ENCODE results near the gene KCNG2. TPM values are rescaled to one million over a fixed set of nuclear protein-coding genes. Genes with fewer than 3 reads are reported as not detected.

The KCNG2 gene
- total RNA-seq, 2 experiments from 2014 or later = not detected

GRCh38 chr18:79784071-79784913, 13.4 kb upstream of the KCNG2 start:
- ChIA-PET CTCF (ENCODE audit: unreplicated experiment) (no interaction called here), POLR2A (no interaction called here)
- BruUV-seq (replicated peaks) = no TSS peak

DNA sequence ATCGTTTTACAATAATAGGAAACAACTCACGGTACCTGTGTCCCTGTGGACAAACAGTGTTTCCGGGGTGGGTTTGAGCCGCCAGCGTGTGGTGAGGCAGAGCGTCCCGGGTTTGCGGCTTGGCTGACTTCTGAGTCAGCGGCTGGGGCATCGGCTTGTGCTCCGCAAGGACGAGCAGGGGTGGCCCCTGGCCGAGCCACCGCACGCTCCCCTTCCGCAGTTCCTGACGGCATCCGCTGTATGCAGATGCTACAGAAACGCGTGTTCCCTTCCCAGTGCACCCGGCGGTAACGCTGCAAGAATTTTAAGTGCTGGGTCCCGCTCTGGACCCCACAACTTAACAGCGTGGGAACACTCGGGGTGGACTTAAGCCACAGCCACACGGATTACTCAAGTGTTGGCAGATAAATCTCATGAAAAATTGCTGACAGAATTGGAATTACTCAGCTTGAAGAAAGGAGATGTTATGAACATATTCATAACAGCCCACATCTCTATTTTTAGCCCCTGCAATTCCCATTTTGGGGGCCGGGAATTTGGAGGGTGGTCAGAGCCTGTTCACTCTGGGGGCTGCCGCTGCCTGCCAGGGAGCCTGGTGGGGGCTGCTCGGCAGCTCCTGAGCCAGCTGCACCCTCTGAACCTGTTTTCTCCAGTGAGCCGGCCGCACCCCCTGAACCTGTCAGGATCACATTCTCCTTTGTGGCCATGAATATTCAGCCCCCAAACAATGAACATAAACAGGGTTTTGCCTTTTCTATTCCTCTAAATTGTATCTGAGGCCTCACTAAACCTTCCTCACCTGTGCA, 12.6 kb upstream of the KCNG2 start:
- no peak overlapping the region for H2AFZ ChIP-seq (ENCODE audit: low read length)
- H3K36me3 ChIP-seq (ENCODE audit: insufficient read depth, low read length) = no peaks in the 10 kb centered on the region
- intact Hi-C loops (cut with micrococcal nuclease; ENCODE audit: unreplicated experiment) = no loop called here
- no peaks in the 10 kb centered on the region for H3K4me1 ChIP-seq (ENCODE audit: insufficient read depth, low read length, poor library complexity, severe bottlenecking)
- H3K9me2 ChIP-seq (ENCODE audit: insufficient read depth, low read length) = no peaks in the 10 kb centered on the region
- TF ChIP-seq, protein P1, sequence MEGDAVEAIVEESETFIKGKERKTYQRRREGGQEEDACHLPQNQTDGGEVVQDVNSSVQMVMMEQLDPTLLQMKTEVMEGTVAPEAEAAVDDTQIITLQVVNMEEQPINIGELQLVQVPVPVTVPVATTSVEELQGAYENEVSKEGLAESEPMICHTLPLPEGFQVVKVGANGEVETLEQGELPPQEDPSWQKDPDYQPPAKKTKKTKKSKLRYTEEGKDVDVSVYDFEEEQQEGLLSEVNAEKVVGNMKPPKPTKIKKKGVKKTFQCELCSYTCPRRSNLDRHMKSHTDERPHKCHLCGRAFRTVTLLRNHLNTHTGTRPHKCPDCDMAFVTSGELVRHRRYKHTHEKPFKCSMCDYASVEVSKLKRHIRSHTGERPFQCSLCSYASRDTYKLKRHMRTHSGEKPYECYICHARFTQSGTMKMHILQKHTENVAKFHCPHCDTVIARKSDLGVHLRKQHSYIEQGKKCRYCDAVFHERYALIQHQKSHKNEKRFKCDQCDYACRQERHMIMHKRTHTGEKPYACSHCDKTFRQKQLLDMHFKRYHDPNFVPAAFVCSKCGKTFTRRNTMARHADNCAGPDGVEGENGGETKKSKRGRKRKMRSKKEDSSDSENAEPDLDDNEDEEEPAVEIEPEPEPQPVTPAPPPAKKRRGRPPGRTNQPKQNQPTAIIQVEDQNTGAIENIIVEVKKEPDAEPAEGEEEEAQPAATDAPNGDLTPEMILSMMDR (conservative IDR thresholded peaks at IDR 0.05; ENCODE audit: low read length) = no peak
- TF ChIP-seq EZH2phosphoT487 (IDR thresholded peaks at IDR 0.05; ENCODE audit: borderline replicate concordance, low read depth, low read length) = no peak
- no TSS peak for BruUV-seq (replicated peaks)
- no peak overlapping the region for H3K27ac ChIP-seq (ENCODE audit: low read depth, low read length, poor library complexity, severe bottlenecking)
- H4K20me1 ChIP-seq (ENCODE audit: insufficient read depth, low read length) = no peaks in the 10 kb centered on the region
- H3K4me2 ChIP-seq (ENCODE audit: low read length) = peak overlapping the region; percentile 41; the same call in 1 of the 2 replicates
- peak; percentile 4 for DNase-seq (ENCODE audit: low spot score)
- ChIA-PET CTCF (ENCODE audit: unreplicated experiment) (no interaction called here), POLR2A (no interaction called here)
- H3K9me3 ChIP-seq (ENCODE audit: low read length) = no peaks in the 10 kb centered on the region
- no peaks in the 10 kb centered on the region for H3K79me2 ChIP-seq (ENCODE audit: insufficient read depth, low read depth, low read length)
- no peak overlapping the region for H3K4me3 ChIP-seq (ENCODE audit: low read depth, low read length, poor library complexity, severe bottlenecking)

More at GRCh38 chr18:79784071-79784913, 13.4 kb upstream of the KCNG2 start:
- intact Hi-C loops (cut with micrococcal nuclease; ENCODE audit: unreplicated experiment) = no loop called here
- Histone ChIP-seq H3K4me3 (ENCODE audit: low read depth, low read length, poor library complexity, severe bottlenecking) (no peak overlapping the region), H3K9me2 (ENCODE audit: insufficient read depth, low read length) (no peaks in the 10 kb centered on the region), H2AFZ (ENCODE audit: low read length) (no peak overlapping the region), H3K27ac (ENCODE audit: low read depth, low read length, poor library complexity, severe bottlenecking) (no peak overlapping the region), H3K4me2 (ENCODE audit: low read length) (peak overlapping the region; percentile 41; the same call in 1 of the 2 replicates), H3K4me1 (ENCODE audit: insufficient read depth, low read length, poor library complexity, severe bottlenecking) (no peaks in the 10 kb centered on the region), H3K79me2 (ENCODE audit: insufficient read depth, low read depth, low read length) (no peaks in the 10 kb centered on the region), H3K36me3 (ENCODE audit: insufficient read depth, low read length) (no peaks in the 10 kb centered on the region), H3K9me3 (ENCODE audit: low read length) (no peaks in the 10 kb centered on the region), H4K20me1 (ENCODE audit: insufficient read depth, low read length) (no peaks in the 10 kb centered on the region)
- no peak for TF ChIP-seq EZH2phosphoT487 (IDR thresholded peaks at IDR 0.05; ENCODE audit: borderline replicate concordance, low read depth, low read length)
- TF ChIP-seq, protein P1 (conservative IDR thresholded peaks at IDR 0.05; ENCODE audit: low read length) = no peak
- no peak for DNase-seq (ENCODE audit: low spot score)

All from OCI-LY7 (cell line).